Cardiac fibroblast (primary cell): ENCODE data around the gene ERG.

ENCODE experiments used
- DNase-seq, 2 donors: peaks; one replicate each; pipeline versions ENCODE4 v3.0.0 to v3.0.0-alpha.2; 2010; ENCODE audit warnings: low read depth in 2 of 2
- H3K4me3 ChIP-seq, 2 donors: replicated peaks in 1 of 2; 1 replicate in 1 of 2; 2 replicates in 1 of 2; pipeline ENCODE4 v1.5.1; 2011; ENCODE audit warnings: low read depth in 2 of 2, low read length in 2 of 2, mild to moderate bottlenecking in 2 of 2, moderate library complexity in 1 of 2
- TF ChIP-seq, protein P1 (sequence below): IDR thresholded peaks from one replicate; pipeline ENCODE4 v1.5.1; 2011; ENCODE audit warnings: low read depth, mild to moderate bottlenecking, low read length, inconsistent platforms

Gene ERG

DNA sequence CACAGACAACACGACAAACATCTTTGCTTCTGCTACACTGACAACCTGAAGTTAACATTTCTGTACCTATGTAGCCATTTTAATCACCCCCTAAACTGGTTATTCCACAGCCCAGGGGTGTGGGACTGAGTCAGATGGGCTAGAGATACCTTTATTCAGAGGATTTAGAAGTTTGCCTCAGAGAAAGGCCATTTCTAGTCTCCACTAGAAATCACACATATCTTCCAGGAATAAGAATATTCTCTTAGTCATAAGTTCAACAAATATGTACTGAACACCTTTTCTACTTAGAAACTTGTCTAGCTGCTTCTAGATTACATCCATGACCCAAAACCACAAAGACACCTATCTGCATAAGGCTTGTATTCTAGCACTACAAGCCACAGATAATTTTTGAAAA lies 38.8 kb downstream of the ERG start:
- no peak for DNase-seq
- TF ChIP-seq, protein P1, sequence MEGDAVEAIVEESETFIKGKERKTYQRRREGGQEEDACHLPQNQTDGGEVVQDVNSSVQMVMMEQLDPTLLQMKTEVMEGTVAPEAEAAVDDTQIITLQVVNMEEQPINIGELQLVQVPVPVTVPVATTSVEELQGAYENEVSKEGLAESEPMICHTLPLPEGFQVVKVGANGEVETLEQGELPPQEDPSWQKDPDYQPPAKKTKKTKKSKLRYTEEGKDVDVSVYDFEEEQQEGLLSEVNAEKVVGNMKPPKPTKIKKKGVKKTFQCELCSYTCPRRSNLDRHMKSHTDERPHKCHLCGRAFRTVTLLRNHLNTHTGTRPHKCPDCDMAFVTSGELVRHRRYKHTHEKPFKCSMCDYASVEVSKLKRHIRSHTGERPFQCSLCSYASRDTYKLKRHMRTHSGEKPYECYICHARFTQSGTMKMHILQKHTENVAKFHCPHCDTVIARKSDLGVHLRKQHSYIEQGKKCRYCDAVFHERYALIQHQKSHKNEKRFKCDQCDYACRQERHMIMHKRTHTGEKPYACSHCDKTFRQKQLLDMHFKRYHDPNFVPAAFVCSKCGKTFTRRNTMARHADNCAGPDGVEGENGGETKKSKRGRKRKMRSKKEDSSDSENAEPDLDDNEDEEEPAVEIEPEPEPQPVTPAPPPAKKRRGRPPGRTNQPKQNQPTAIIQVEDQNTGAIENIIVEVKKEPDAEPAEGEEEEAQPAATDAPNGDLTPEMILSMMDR: no peak
- no peak overlapping the region for H3K4me3 ChIP-seq

DNA sequence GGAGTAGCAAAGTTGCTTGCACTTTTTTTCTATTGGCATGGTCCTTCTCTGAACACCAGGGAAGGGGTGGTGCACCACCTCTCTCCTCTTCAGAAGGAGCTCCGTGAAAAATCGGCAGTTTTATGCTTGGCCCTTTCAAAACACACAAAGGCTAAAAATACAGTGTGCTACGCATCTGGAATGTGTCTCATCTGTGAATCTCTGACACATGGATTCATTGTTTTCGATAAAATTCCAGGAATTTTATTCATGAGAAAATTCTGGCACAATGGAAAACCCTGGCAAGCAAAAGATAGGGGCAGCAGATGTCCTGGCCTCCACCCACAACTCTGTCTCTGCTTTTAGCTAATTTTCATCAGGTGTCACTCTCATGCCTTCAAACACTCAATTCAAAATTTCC lies 42.9 kb downstream of the ERG start:
- H3K4me3 ChIP-seq: no peak overlapping the region
- TF ChIP-seq, protein P1: no peak
- DNase-seq: peak; percentile 46 to 63

DNA sequence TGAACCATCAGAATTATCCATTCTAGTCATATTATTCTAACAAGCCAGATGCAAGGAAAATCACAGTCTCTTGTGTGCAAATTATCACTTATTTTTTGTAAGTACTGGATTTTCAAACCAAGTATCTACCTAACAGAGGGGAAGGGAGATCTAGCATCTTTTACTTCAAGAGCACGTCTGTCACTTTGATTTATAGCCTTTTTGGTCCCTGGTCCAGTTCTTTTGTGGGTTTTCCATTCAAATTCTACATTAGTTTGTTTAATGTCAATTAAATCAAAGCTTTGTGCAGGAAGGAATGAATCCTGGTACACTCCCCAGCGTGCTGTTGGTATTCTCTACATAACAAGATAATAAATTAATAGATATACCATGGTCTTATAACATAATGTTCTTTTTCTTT lies 43.6 kb downstream of the ERG start:
- TF ChIP-seq, protein P1: no peak
- H3K4me3 ChIP-seq: no peak overlapping the region

DNA sequence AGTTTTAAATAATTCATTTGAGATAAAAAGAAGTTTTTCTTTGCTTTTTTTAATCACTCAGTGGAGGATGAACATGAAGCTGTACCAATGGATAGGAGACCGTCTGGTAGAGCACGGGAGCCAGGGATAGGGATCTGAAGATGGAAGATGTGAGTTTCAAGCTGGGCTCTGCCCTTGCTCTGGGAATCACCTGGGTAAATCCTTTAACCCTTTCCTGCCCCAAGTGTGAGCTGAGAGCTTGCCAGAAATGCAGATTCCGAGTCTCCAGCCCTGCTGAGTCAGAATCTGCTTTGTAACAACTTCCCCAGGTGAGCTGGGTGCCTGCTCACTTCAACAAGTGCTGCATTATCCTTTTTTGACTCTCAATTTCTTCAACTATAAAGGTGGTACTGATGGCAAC lies 44.1 kb downstream of the ERG start:
- DNase-seq: no peak
- TF ChIP-seq, protein P1: no peak
- no peak overlapping the region for H3K4me3 ChIP-seq

More for the DNA sequence above, 43.6 kb downstream of the ERG start:
- DNase-seq: no peak

DNA sequence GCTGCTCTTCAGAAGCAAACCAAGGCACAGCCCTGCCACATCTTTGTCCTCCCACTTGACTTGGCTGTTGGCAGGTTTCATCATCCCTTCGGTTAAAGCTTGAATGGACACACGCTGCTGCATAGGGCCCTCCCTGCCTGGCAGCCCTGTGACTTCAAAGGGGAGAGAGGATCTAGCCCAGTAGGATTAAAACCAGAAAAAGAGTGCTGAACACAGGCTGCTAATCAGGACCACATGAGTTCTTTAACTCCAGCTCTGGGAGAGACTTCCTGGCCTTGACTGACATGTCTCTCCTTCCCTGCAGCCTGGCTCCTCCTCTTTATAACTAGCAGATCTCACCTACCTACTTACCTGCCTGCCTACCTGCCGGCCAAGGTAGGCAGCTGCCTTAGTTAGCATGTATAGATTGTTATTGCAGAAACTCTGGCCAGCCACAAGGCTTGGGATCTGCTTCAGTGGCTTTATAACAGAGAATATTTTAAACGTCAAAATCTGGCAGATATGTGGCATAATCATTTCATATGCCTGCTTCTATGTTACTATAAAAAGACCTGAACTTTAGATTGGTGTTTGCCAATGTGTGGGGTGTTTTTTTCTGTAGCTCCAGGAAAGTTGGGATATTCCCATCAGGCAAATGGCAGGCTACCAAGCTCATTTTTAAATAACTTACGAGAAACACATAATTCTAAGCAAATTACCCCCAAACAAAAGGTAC lies 49.4 kb downstream of the ERG start:
- DNase-seq: no peak
- TF ChIP-seq, protein P1: no peak
- H3K4me3 ChIP-seq: no peak overlapping the region

DNA sequence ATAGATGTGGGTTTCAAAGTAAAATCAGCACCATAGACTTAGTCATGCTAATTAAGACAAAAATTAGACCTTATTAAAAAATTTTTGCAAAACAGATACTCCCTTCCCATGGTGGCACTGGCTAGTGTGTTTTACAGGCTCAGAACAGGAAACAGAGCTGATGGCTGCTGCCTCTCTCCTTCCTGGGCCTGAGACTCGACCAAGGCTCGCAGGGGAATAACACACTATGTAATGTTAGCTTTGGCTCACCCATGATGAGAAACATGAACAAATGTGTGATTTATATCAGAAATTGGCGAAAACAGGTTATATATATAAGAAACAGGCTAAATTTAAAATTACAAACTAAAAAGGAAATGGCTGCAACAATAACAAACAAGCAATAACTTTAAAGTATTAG lies 50.7 kb downstream of the ERG start:
- no peak overlapping the region for H3K4me3 ChIP-seq
- no peak for DNase-seq
- TF ChIP-seq, protein P1: no peak

DNA sequence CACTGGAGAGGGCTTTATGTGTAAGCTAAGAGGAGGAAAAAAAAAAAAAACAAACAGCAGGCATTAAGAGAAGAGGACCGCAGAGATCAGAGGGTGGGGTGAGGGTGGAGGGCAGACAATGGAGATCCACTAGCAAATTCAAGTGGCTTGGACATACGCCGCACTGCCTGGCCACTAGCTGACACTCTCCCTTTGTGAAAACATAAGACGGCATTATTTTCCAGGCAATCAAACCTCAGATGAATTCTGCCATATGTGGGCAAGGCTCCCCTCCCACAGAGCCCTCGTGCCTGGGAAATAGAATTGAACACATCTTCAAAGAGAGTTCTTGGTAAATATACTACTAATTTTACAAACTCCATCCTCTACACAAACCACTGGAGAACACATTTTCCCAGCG lies 53.6 kb downstream of the ERG start:
- TF ChIP-seq, protein P1: no peak
- no peak overlapping the region for H3K4me3 ChIP-seq
- no peak for DNase-seq
